A673 (cell line): ENCODE results near the gene OXNAD1. TPM values are rescaled to one million over a fixed set of nuclear protein-coding genes. Genes with fewer than 3 reads are reported as not detected.

Source experiments
- BruUV-seq: library from RNA; stranded (reverse); fragments of 400-500 nt; replicated peaks from 2 replicates; lab custom pipeline; 2021; lab: Mats Ljungman, UMichigan
- CTCF ChIA-PET: fragments of 300-600 bp; sonication (Branson Sonifier 250); formaldehyde crosslinking; loops from one replicate; lab custom pipeline; 2022; ENCODE audit warnings: antibody characterized with exemption; lab: Charles Lee
- POLR2A ChIA-PET: fragments of 300-600 bp; sonication (Branson Sonifier 250); formaldehyde crosslinking; loops from one replicate; lab custom pipeline; 2022; ENCODE audit warnings: antibody characterized with exemption; ENCODE audit not compliant: low non-redundant PET; lab: Charles Lee
- DNase-seq: peaks from one replicate; pipeline ENCODE4 v3.0.0-alpha.2; 2015; ENCODE audit warnings: low spot score
- H3K27ac ChIP-seq: fragments of 200-600 bp; sonication (generic); 2 replicates; pipeline ENCODE4 v1.5.1; 2016; ENCODE audit warnings: mixed run types, low read depth, mild to moderate bottlenecking, mixed read lengths, antibody characterized with exemption, low read length; ENCODE audit not compliant: poor library complexity, severe bottlenecking
- H3K27me3 ChIP-seq: fragments of 200-600 bp; sonication (generic); replicated peaks from 2 replicates; pipeline ENCODE4 v1.6.1; 2017; ENCODE audit warnings: mixed run types, low read depth, mild to moderate bottlenecking, mixed read lengths, antibody characterized with exemption, low read length; ENCODE audit not compliant: insufficient read depth, poor library complexity
- H3K36me3 ChIP-seq: fragments of 200-600 bp; sonication (generic); 2 replicates; pipeline ENCODE4 v1.6.1; 2016; ENCODE audit warnings: mixed run types, mild to moderate bottlenecking, mixed read lengths, antibody characterized with exemption, low read length; ENCODE audit not compliant: insufficient read depth, poor library complexity, severe bottlenecking
- H3K4me1 ChIP-seq: fragments of 200-600 bp; sonication (generic); 2 replicates; pipeline ENCODE4 v1.6.1; 2017; ENCODE audit warnings: mixed run types, mild to moderate bottlenecking, mixed read lengths, antibody characterized with exemption, low read length; ENCODE audit not compliant: insufficient read depth, poor library complexity, severe bottlenecking
- H3K4me3 ChIP-seq: fragments of 200-600 bp; sonication (generic); 2 replicates; pipeline ENCODE4 v1.5.1; 2016; ENCODE audit warnings: low read depth, mixed run types, mild to moderate bottlenecking, mixed read lengths, low read length; ENCODE audit not compliant: poor library complexity, severe bottlenecking
- H3K9me3 ChIP-seq: fragments of 200-600 bp; sonication (generic); 2 replicates; pipeline ENCODE4 v1.6.1; 2016; ENCODE audit warnings: mixed run types, low read depth, mild to moderate bottlenecking, mixed read lengths, antibody characterized with exemption, low read length; ENCODE audit not compliant: poor library complexity, severe bottlenecking
- CTCF ChIP-seq: fragments of 300-800, 200-600 bp; sonication (generic); conservative IDR thresholded peaks from 2 replicates; pipeline ENCODE4 v1.5.1; 2017; ENCODE audit warnings: low read depth, mild to moderate bottlenecking, antibody characterized with exemption, low read length, moderate library complexity, mixed read lengths
- EZH2 ChIP-seq: fragments of 200-600 bp; sonication (generic); IDR thresholded peaks from 2 replicates; pipeline ENCODE4 v1.6.1; 2017; ENCODE audit warnings: borderline replicate concordance, low read depth, mild to moderate bottlenecking, mixed read lengths, antibody characterized with exemption, low read length; ENCODE audit not compliant: poor library complexity, severe bottlenecking
- intact Hi-C: fragments of 100-400 bp; cut with micrococcal nuclease; formaldehyde crosslinking; loops from one replicate; pipeline ENCODE4 v1.10.0; 2022; ENCODE audit not compliant: unreplicated experiment
- total RNA-seq: library from RNA; stranded (reverse); gene quantifications from 2 replicates; pipeline ENCODE4 v1.2.3, GENCODE V29; 2021

OXNAD1 gene
- total RNA-seq, 1 experiment from 2014 or later = 21.5 TPM

- intact Hi-C loops = no loop called here
- no peak for TF ChIP-seq CTCF
- TF ChIP-seq EZH2 = no peak
- no peaks in the 10 kb centered on the region for H3K27me3 ChIP-seq
- ChIA-PET CTCF (no interaction called here), POLR2A (no interaction called here)
- no peak overlapping the region for H3K4me3 ChIP-seq
- no TSS peak for BruUV-seq
- no peaks in the 10 kb centered on the region for H3K36me3 ChIP-seq
- no peak overlapping the region for H3K27ac ChIP-seq
- H3K9me3 ChIP-seq = peaks cover 6% of the 10 kb centered on the region
- no peak for DNase-seq
- no peaks in the 10 kb centered on the region for H3K4me1 ChIP-seq
Observed at GRCh38 chr3:16335333-16335732, 70.3 kb downstream of the OXNAD1 start.

- POLR2A ChIA-PET = no interaction called here
- BruUV-seq = no TSS peak
- no peak for TF ChIP-seq CTCF
- TF ChIP-seq EZH2 = no peak
- Histone ChIP-seq H3K4me1 (no peaks in the 10 kb centered on the region), H3K27me3 (no peaks in the 10 kb centered on the region), H3K36me3 (no peaks in the 10 kb centered on the region), H3K9me3 (peaks cover 6% of the 10 kb centered on the region), H3K4me3 (no peak overlapping the region), H3K27ac (no peak overlapping the region)
- CTCF ChIA-PET = no interaction called here
- intact Hi-C loops = no loop called here
- no peak for DNase-seq
Observed at GRCh38 chr3:16335772-16336645, 71.0 kb downstream of the OXNAD1 start.

- TF ChIP-seq CTCF (no peak), EZH2 (no peak)
- ChIA-PET CTCF (no interaction called here), POLR2A (no interaction called here)
- no peaks in the 10 kb centered on the region for H3K27me3 ChIP-seq
- intact Hi-C loops = no loop called here
- no peaks in the 10 kb centered on the region for H3K36me3 ChIP-seq
- no peaks in the 10 kb centered on the region for H3K4me1 ChIP-seq
- H3K4me3 ChIP-seq = no peak overlapping the region
- H3K27ac ChIP-seq = no peak overlapping the region
- DNase-seq = no peak
- no TSS peak for BruUV-seq
- peaks cover under 1% of the 10 kb centered on the region for H3K9me3 ChIP-seq
Observed at GRCh38 chr3:16336825-16337224, 71.8 kb downstream of the OXNAD1 start.
